Head of caudate nucleus (tissue), 42 donors: Measurements from ENCODE around the gene LGALS8.
"Not testable (repeated sequence)": the region's sequence is repeated elsewhere in the genome, so short reads cannot be mapped to it uniquely, and the experiment has no call there.

Experiments used
- DNase-seq, 42 donors: peaks; one replicate each; pipeline versions ENCODE4 v3.0.0 to v3.0.0-alpha.2; 2020 to 2021; ENCODE audit warnings: mixed read lengths in 7 of 42
- intact Hi-C: fragments of 100-400 bp; cut with DNase I; formaldehyde crosslinking; loops from one replicate; pipeline ENCODE4 v1.15.0; 2022

The LGALS8 gene

GRCh38 chr1:236523704-236524141, at the start of gene LGALS8:
Gene LGALS8 (plus strand): TSS chr1:236523982. CDS start chr1:236526071, 2,089 bp downstream.
- intact Hi-C loops, result no loop called here
- peak; percentile 78 to 95 (median 90) for DNase-seq

GRCh38 chr1:236476019-236476418, 47.8 kb upstream of the LGALS8 start:
- intact Hi-C loops, result no loop called here

GRCh38 chr1:236480758-236481436, 42.9 kb upstream of the LGALS8 start:
- intact Hi-C loops, result no loop called here
- no peak for DNase-seq

More at GRCh38 chr1:236476019-236476418, 47.8 kb upstream of the LGALS8 start:
- DNase-seq, result no peak

- intact Hi-C loops, result no loop called here
- DNase-seq, result peak in 9 of 42 donors; percentile 7 to 52 (median 29)
These were observed 39.3 kb upstream of the LGALS8 start for GRCh38 chr1:236484310-236484971.

GRCh38 chr1:236486356-236487002, 37.3 kb upstream of the LGALS8 start:
- DNase-seq, result no peak
- intact Hi-C loops, result no loop called here

- DNase-seq, intact Hi-C loops: not testable (repeated sequence)
These were observed 34.6 kb upstream of the LGALS8 start for GRCh38 chr1:236489161-236489560.

GRCh38 chr1:236489710-236490377, 33.9 kb upstream of the LGALS8 start:
- intact Hi-C loops, result loop anchor here (5.0 kb wide), 1 partner anchor 388 kb away; no protein-coding TSS in a partner anchor
- DNase-seq, result peak in 4 of 42 donors; percentile 14 to 46 (median 26)

- no peak for DNase-seq
- intact Hi-C loops, result loop anchor here (5.0 kb wide), 1 partner anchor 389 kb away; no protein-coding TSS in a partner anchor
These were observed 32.2 kb upstream of the LGALS8 start for GRCh38 chr1:236491469-236492136.

GRCh38 chr1:236492378-236492777, 31.4 kb upstream of the LGALS8 start:
- intact Hi-C loops, result loop anchor here (5.0 kb wide), 1 partner anchor 390 kb away; no protein-coding TSS in a partner anchor
- no peak for DNase-seq

- intact Hi-C loops, result loop anchor here (5.0 kb wide), 1 partner anchor 392 kb away; no protein-coding TSS in a partner anchor
- DNase-seq, result no peak
These were observed 29.7 kb upstream of the LGALS8 start for GRCh38 chr1:236494082-236494481.

- DNase-seq, result peak in 1 of 42 donors; percentile 14
These were observed 29.0 kb upstream of the LGALS8 start for GRCh38 chr1:236494586-236495466.

GRCh38 chr1:236495467-236496112, 28.2 kb upstream of the LGALS8 start:
- DNase-seq, result no peak
- intact Hi-C loops, result no loop called here

More at GRCh38 chr1:236494586-236495466, 29.0 kb upstream of the LGALS8 start:
- intact Hi-C loops, result loop anchor here (5.0 kb wide), 1 partner anchor 393 kb away; no protein-coding TSS in a partner anchor

GRCh38 chr1:236497908-236498307, 25.9 kb upstream of the LGALS8 start:
- intact Hi-C loops, result no loop called here
- DNase-seq, result no peak

GRCh38 chr1:236501093-236501492, 22.7 kb upstream of the LGALS8 start:
- intact Hi-C loops, result no loop called here
- DNase-seq, result no peak

- no peak for DNase-seq
- intact Hi-C loops, result no loop called here
These were observed 21.2 kb upstream of the LGALS8 start for GRCh38 chr1:236502579-236502971.

- DNase-seq, result peak in 33 of 42 donors; percentile 8 to 66 (median 39)
- intact Hi-C loops, result no loop called here
These were observed 20.7 kb upstream of the LGALS8 start for GRCh38 chr1:236502972-236503639.
